T-helper 17 cell (primary cell): ENCODE measurements around the gene NUDT3. TPM values are rescaled to one million over a fixed set of nuclear protein-coding genes. Genes with fewer than 3 reads are reported as not detected.
A peak's percentile ranks its signal among the peaks of the same experiment; 100 is the strongest.
"Not testable (repeated sequence)": the region's sequence is repeated elsewhere in the genome, so short reads cannot be mapped to it uniquely, and the experiment has no call there.

Experiments used
- ATAC-seq: fragments of 150-1000 bp; cut with Tn5 transposase; 2 replicates; pipeline ENCODE4 v1.10.0; 2021; ENCODE audit warnings: mild to moderate bottlenecking, moderate library complexity
- DNase-seq, 3 donors: peaks; one replicate each; pipeline versions ENCODE4 v3.0.0 to v3.0.0-alpha.2; 2020 to 2021
- H3K9me3 ChIP-seq: one replicate; pipeline ENCODE4 v1.7.0; 2013; ENCODE audit warnings: low read length, mild to moderate bottlenecking; ENCODE audit not compliant: control insufficient read depth, poor library complexity, severe bottlenecking
- H3K27ac Mint-ChIP-seq: one replicate; pipeline ENCODE4 v1.8.0; 2022; ENCODE audit warnings: mild to moderate bottlenecking, moderate library complexity, mixed read lengths
- H3K27me3 Mint-ChIP-seq: one replicate; pipeline ENCODE4 v1.8.0; 2022; ENCODE audit warnings: mixed read lengths
- H3K36me3 Mint-ChIP-seq: one replicate; pipeline ENCODE4 v1.8.0; 2022; ENCODE audit warnings: low read depth, mixed read lengths
- H3K4me1 Mint-ChIP-seq: one replicate; pipeline ENCODE4 v1.8.0; 2022; ENCODE audit warnings: mild to moderate bottlenecking, mixed read lengths
- H3K4me3 Mint-ChIP-seq: one replicate; pipeline ENCODE4 v1.8.0; 2022; ENCODE audit warnings: mild to moderate bottlenecking, moderate library complexity, mixed read lengths
- total RNA-seq, 4 donors: library from RNA in 2 of 4; stranded (reverse) in 2 of 4; gene quantifications; one replicate each; pipeline ENCODE4 v1.2.3 and lab custom pipeline; 2022 to 2026

The NUDT3 gene
- total RNA-seq, 2 donors from 2014 or later, result 21.1 to 23.2 TPM

DNA sequence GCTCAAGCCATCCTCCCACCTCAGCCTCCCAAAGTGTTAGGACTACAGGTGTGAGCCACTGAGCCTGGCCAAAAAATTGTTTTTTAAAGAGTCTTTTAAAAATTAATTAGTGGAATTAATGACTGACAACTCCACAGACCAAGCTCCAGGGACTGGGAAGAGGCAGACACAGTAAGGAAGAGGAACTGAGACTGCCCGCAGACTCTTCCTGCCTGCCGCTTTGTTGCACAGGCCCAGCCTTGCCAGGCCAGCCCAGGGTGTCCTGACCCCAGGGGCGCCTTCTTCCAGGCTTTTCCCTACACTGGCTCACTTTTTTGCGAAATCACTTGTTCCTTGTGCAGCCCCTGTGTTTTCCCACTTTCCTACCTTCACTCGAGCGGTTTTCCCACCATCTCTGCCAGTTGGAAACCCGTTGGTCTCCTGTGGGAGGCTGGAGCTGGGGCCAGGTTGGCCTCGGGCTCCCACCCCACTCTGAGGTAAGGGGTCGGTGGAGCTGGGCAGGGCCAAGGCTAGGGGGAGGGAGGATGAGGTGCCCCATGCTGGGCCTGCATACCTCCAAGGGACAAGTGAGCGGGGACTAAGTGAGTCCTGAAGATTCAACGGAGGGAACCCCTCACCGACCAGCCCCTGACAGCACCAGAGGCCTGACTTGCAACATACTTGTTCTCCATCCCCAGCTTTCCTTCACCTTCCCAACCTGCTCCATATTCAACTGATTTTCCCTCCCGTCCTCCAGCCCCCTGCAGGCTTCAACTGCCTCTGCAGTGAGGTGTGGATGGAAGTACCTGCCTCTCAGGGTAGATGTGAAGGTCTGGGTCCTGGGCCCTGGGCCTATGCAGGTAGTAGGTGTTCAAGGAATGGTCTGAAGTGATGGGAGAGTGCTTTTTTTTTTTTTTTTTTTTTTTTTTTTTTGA is 120.2 kb downstream of the NUDT3 start:
- Mint-ChIP-seq H3K36me3 (no peaks in the 10 kb centered on the region), H3K4me3 (no peak overlapping the region), H3K27ac (no peak overlapping the region), H3K27me3 (no peaks in the 10 kb centered on the region), H3K4me1 (peaks cover 11% of the 10 kb centered on the region)
- H3K9me3 ChIP-seq, result no peaks in the 10 kb centered on the region
- ATAC-seq, result no peak
- DNase-seq, result no peak

DNA sequence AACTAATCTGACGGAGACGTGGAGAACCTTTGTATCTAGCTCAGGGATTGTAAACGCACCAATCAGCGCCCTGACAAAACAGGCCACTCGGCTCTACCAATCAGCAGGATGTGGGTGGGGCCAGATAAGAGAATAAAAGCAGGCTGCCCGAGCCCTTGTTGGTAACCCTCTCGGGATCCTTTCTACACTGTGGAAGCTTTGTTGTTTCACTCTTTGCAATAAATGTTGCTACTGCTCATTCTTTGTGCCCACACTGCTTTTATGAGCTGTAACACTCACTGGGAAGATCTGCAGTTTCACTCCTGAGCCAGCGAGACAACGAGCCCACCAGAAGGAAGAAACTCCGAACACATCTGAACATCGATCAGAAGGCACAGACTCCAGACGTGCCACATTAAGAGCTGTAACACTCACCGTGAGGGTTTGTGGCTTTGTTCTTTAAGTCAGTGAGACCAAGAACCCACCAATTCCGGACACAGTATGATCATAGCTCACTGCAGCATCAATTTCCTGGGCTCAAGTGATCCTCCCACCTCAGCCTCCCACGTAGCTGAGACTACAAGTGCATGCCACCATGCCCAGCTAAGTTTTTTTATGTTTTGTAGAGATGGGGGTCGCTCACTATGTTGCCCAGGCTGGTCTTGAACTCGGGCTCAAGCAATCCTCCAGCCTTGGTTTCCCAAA is 122.7 kb downstream of the NUDT3 start:
- not testable (repeated sequence) for DNase-seq, H3K27ac Mint-ChIP-seq, H3K27me3 Mint-ChIP-seq, H3K4me3 Mint-ChIP-seq, H3K36me3 Mint-ChIP-seq, ATAC-seq, H3K9me3 ChIP-seq, H3K4me1 Mint-ChIP-seq

DNA sequence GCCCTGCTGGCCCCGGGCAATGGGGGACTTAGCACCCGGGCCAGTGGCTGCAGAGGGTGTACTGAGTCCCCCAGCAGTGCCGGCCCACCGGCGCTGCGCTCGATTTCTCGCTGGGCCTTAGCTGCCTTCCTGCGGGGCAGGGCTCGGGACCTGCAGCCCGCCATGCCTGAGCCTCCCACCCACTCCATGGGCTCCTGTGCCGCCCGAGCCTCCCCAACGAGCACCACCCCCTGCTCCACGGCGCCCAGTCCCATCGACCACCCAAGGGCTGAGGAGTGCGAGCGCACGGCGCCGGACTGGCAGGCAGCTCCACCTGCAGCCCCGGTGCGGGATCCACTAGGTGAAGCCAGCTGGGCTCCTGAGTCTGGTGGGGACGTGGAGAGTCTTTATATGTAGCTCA is 123.3 kb downstream of the NUDT3 start:
- not testable (repeated sequence) for H3K4me3 Mint-ChIP-seq, H3K27me3 Mint-ChIP-seq, DNase-seq, H3K9me3 ChIP-seq, H3K36me3 Mint-ChIP-seq, H3K27ac Mint-ChIP-seq, H3K4me1 Mint-ChIP-seq, ATAC-seq

DNA sequence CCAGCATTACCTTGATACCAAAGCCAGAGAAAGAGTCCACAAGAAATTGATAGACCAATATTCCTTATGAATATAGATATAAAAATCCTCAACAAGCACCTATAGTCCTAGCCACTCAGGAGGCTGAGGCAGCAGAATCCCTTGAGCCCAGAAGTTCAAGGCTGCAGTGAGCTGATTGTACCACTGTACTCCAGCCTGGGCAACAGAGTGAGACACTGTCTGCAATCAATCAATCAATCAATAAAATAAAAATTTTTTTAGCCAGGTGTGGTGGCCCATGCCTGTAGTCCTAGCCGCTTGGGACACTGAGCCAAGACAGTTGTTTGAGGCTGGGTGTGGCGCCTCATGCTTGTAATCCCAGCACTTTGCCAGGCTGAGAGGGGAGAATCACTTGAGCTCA is 124.7 kb downstream of the NUDT3 start:
- no peaks in the 10 kb centered on the region for H3K27me3 Mint-ChIP-seq
- DNase-seq, result no peak
- no peak for ATAC-seq
- no peak overlapping the region for H3K4me3 Mint-ChIP-seq
- no peaks in the 10 kb centered on the region for H3K9me3 ChIP-seq
- H3K36me3 Mint-ChIP-seq, result no peaks in the 10 kb centered on the region
- H3K4me1 Mint-ChIP-seq, result no peaks in the 10 kb centered on the region
- no peak overlapping the region for H3K27ac Mint-ChIP-seq

DNA sequence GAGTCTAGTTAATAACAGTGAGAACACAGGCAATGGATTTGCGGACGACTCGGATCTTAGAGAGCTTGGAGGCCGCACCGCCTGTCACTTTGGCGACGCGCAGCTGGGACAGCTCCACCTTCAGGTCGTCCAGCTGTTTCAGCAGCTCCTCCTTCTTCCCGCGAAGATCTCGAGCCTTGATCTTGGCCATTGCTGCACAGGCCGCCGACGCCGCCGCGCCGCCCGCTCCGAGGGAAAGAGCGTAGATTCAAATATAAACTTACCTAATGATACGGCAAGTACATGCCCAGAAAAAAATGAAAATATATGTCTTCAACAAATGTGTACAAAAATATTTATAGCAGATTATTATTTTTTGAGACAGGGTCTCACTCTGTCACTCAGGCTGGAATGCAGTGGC is 129.0 kb downstream of the NUDT3 start:
- H3K27ac Mint-ChIP-seq, H3K4me3 Mint-ChIP-seq, DNase-seq, H3K36me3 Mint-ChIP-seq, ATAC-seq, H3K4me1 Mint-ChIP-seq, H3K27me3 Mint-ChIP-seq, H3K9me3 ChIP-seq: not testable (repeated sequence)

DNA sequence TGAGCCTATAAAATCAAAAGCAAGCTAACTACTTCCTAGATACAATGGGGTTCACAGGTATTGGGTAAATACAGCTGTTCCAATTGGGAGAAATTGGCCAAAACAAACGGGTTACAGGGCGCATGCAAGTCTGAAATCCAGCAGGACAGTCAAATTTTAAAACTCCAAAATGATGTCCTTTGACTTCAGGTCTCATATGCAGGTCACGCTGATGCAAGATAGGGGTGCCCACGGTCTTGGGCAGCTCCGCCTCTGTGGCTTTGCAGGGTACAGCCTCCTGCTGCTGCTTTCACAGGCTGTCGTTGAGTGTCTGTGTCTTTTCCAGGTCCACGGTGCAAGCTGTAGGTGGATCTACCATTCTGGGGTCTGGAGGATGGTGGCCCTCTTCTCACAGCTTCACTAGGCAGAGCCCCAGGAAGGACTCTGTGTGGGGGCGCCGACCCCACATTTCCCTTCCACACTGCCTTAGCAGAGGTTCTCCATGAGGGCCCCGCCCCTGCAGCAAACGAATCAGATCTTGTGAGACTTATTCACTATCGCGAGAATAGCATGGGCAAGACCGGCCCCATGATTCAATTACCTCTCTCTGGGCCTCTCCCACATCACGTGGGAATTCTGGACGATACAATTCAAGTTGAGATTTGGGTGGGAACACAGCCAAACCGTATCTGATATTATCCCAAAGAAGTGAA is 131.7 kb downstream of the NUDT3 start:
- H3K27me3 Mint-ChIP-seq, result no peaks in the 10 kb centered on the region
- no peak overlapping the region for H3K27ac Mint-ChIP-seq
- H3K4me3 Mint-ChIP-seq, result no peak overlapping the region
- no peaks in the 10 kb centered on the region for H3K36me3 Mint-ChIP-seq
- H3K4me1 Mint-ChIP-seq, result no peaks in the 10 kb centered on the region
- no peaks in the 10 kb centered on the region for H3K9me3 ChIP-seq
- DNase-seq (no peak), ATAC-seq (no peak)

DNA sequence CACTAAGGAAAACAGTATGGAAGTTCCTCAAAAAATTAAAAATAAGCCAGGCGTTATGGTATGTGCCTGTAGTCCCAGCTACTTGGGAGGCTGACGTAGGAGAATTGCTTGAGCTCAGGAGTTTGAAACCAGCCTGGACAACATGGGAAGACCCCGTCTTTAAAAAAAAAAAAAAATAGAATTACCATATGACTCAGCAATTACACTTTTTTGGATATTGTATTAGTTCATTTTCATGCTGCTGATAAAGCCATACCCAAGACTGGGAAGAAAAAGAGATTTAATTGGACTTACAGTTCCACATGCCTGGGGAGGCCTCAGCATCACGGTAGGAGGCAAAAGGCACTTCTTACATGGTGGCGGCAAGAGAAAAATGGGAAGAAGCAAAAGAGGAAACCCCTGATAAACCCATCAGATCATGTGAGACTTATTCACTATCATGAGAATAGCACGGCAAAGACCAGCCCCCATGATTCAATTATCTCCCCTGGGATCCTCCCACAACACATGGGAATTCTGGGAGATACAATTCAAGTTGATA is 132.9 kb downstream of the NUDT3 start:
- no peaks in the 10 kb centered on the region for H3K27me3 Mint-ChIP-seq
- H3K9me3 ChIP-seq, result no peaks in the 10 kb centered on the region
- ATAC-seq (no peak), DNase-seq (no peak)
- H3K4me1 Mint-ChIP-seq, result no peaks in the 10 kb centered on the region
- no peak overlapping the region for H3K4me3 Mint-ChIP-seq
- no peaks in the 10 kb centered on the region for H3K36me3 Mint-ChIP-seq
- no peak overlapping the region for H3K27ac Mint-ChIP-seq

DNA sequence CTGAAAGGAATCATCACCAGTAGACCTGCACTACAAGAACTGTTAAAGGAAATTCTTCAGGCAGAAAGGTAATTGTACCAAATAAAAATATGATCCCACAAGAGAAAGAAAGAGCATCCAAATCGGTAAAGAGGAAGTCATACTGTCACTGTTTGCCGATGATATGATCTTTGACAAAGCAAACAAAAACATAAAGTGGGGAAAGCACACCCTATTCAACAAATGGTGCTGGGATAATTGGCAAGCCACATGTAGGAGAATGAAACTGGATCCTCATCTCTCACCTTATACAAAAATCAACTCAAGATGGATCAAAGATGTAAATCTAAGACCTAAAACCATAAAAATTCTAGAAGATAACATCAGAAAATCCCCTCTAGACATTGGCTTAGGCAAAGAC is 140.1 kb downstream of the NUDT3 start:
- H3K27me3 Mint-ChIP-seq, DNase-seq, H3K9me3 ChIP-seq, H3K36me3 Mint-ChIP-seq, ATAC-seq, H3K4me3 Mint-ChIP-seq, H3K27ac Mint-ChIP-seq: not testable (repeated sequence)
- H3K4me1 Mint-ChIP-seq, result peaks cover 13% of the 10 kb centered on the region

DNA sequence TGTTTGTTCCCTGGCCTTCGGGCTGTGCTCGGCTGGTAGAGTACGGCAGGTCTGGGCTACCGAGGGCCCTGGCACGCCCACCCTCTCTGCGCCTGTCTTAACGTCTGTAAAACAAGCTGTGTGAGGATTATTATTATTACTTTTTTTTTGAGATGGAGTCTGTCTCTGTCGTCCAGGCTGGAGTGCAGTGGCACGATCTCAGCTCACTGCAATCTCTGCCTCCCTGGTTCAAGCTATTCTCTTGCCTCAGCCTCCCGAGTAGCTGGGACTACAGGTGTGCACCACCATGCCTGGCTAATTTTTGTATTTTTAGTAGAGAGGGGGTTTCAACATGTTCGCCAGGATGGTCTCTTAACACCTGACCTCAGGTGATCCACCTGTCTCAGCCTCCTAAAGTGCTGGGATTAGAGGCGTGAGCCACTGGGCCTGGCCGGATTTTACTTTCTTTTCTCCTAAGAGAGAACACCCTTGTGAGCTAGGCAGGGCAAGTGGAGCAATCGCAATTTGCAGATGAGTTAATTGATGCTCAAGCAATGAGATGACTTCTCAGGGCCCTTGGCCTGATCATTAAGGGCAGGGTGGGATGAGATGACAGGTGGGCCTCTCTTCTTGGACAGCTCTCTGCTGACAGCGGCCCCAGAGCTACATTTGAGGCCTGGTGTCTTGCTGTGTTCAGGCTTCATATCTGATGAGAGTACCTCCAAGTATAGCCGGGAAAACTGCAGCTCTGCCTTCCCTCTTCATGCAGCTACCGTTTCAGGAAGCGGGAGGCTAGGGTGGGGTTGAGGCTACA is 142.8 kb downstream of the NUDT3 start:
- ATAC-seq (peak; percentile 37), DNase-seq (no peak)
- Mint-ChIP-seq H3K27me3 (no peaks in the 10 kb centered on the region), H3K27ac (peak overlapping the region; percentile 93), H3K4me1 (peaks cover 25% of the 10 kb centered on the region), H3K36me3 (peaks cover 4% of the 10 kb centered on the region), H3K4me3 (peak overlapping the region; percentile 94)
- no peaks in the 10 kb centered on the region for H3K9me3 ChIP-seq

DNA sequence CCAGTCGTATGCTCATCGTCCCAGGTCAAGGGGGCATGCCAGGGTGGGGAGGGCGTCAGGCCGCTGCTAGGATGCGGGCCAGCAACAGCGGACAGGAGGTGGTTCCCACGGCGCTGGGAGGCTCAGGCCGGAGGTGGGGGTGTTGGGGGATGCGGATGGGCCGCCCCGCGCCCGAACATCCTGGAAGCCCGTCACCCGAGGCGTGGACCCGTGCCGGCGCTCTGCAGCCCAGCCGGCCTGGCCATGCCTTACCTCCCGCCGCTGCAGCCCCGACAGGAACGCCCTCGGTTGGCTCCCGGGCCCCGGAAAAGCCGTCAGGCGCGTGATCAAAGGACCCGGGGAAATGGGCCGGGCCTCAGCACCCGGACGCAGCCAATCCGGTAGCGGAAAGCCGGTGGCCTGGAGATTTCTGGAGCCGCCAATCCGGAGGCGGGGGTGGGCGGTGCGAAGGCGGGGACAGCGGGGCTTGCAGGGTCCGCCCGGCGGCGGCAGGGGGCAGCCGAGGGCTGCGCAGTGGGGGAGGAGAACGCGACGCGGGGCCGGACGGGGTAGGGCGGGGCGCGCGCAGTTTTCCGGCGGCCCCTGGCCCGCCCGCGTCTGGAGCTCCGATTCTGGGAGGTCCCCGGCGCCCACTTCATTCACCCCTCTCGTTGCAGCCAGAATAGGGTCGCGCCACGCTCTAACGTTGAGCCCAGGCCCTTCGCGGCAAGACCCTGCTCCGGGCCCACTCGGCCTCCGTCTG is 143.6 kb downstream of the NUDT3 start, which contains the start of gene SMIM29:
Gene SMIM29, minus strand, starts transcription at position 280 of the 742 bp plus-strand sequence. CDS start 1,215 bp downstream, outside the sequence.
- Mint-ChIP-seq H3K27ac (peak within 1 kb of the TSS; percentile 93), H3K36me3 (peaks cover 4% of the 10 kb centered on the region)
- ATAC-seq, result peak; percentile 93

DNA sequence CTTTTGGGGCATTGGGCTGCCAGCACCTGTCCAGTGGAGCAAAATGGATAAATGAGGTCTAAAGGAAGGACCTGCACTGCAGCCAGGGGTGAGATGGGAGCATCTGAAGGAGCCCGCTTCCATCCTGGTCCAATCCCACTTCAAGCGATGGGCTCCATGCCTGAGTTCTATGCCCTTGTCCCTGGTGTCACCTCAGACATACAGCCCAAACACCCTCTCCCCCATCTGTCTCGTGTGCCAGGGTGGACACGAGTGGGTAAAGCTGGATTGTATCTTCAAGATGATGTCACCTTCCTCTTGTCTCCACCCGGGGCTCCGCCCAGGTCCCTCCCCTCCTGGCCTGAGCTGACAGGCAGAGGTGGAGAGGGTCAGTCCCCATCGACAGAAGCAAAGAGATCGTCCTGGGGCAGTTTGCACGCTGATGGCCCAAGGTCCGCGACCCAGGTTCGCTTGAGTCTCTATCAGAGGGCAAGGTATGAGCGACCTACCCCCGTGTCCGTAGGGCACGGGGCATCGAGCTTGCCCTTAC is 144.2 kb downstream of the NUDT3 start:
- peak; percentile 5 for ATAC-seq
- Mint-ChIP-seq H3K27me3 (no peaks in the 10 kb centered on the region), H3K27ac (peak overlapping the region; percentile 93), H3K36me3 (peaks cover 4% of the 10 kb centered on the region), H3K4me3 (peak overlapping the region; percentile 94), H3K4me1 (peaks cover 29% of the 10 kb centered on the region)
- DNase-seq, result peak in 2 of 3 donors; percentile 24 to 41
- no peaks in the 10 kb centered on the region for H3K9me3 ChIP-seq

More for the DNA sequence above, 143.6 kb downstream of the NUDT3 start, which contains the start of gene SMIM29:
- peak; percentile 98 for DNase-seq
- H3K4me1 Mint-ChIP-seq, result peaks cover 25% of the 10 kb centered on the region
- no peaks in the 10 kb centered on the region for H3K9me3 ChIP-seq
- peak within 1 kb of the TSS; percentile 94 for H3K4me3 Mint-ChIP-seq
- H3K27me3 Mint-ChIP-seq, result no peaks in the 10 kb centered on the region
